CD4-positive, CD25-positive, alpha-beta regulatory T cell (primary cell): ENCODE results near the gene BPIFB4. TPM values are rescaled to one million over a fixed set of nuclear protein-coding genes. Genes with fewer than 3 reads are reported as not detected.

Source experiments
- ATAC-seq, 2 donors: fragments of 150-1000 bp; cut with Tn5 transposase; one replicate each; pipeline ENCODE4 v1.10.0; 2021; ENCODE audit warnings: low read depth in 2 of 2, moderate number of reproducible peaks in 2 of 2, moderate library complexity in 1 of 2
- DNase-seq, 3 donors: peaks; one replicate each; pipeline versions ENCODE4 v3.0.0 to v3.0.0-alpha.2; 2012 to 2022; ENCODE audit warnings: mixed read lengths in 1 of 3
- H3K27ac ChIP-seq: one replicate; pipeline ENCODE4 v1.7.0; 2013; ENCODE audit warnings: mild to moderate bottlenecking, low read length; ENCODE audit not compliant: insufficient read depth, poor library complexity, severe bottlenecking
- H3K27me3 ChIP-seq: one replicate; pipeline ENCODE4 v1.7.0; 2013; ENCODE audit warnings: low read length; ENCODE audit not compliant: control insufficient read depth, insufficient read depth
- H3K36me3 ChIP-seq: one replicate; pipeline ENCODE4 v1.7.0; 2013; ENCODE audit warnings: mild to moderate bottlenecking, low read length, moderate library complexity; ENCODE audit not compliant: control insufficient read depth, insufficient read depth
- H3K4me1 ChIP-seq: 2 replicates; pipeline ENCODE4 v1.7.0; 2013; ENCODE audit warnings: mild to moderate bottlenecking, low read length; ENCODE audit not compliant: insufficient read depth, control insufficient read depth, poor library complexity, severe bottlenecking
- H3K4me3 ChIP-seq: one replicate; pipeline ENCODE4 v1.7.0; 2013; ENCODE audit warnings: low read depth, mild to moderate bottlenecking, low read length, moderate library complexity
- H3K9me3 ChIP-seq, 2 experiments: 1 replicate in 1 of 2; 2 replicates in 1 of 2; pipeline ENCODE4 v1.7.0; 2013; ENCODE audit warnings: low read length in 2 of 2, mild to moderate bottlenecking in 1 of 2, moderate library complexity in 1 of 2; ENCODE audit not compliant: control insufficient read depth in 2 of 2
- H3K27ac Mint-ChIP-seq, 3 donors: one replicate each; pipeline ENCODE4 v1.8.0; 2020 to 2022; ENCODE audit warnings: mild to moderate bottlenecking in 3 of 3, mixed read lengths in 3 of 3, moderate library complexity in 2 of 3
- H3K27me3 Mint-ChIP-seq: one replicate; pipeline ENCODE4 v1.8.0; 2022; ENCODE audit warnings: mild to moderate bottlenecking, mixed read lengths
- H3K36me3 Mint-ChIP-seq: one replicate; pipeline ENCODE4 v1.8.0; 2020; ENCODE audit warnings: mixed read lengths
- H3K4me1 Mint-ChIP-seq, 4 donors: one replicate each; pipeline ENCODE4 v1.8.0; 2020 to 2022; ENCODE audit warnings: mixed read lengths in 4 of 4, mild to moderate bottlenecking in 1 of 4
- H3K4me3 Mint-ChIP-seq, 4 donors: one replicate each; pipeline ENCODE4 v1.8.0; 2020 to 2022; ENCODE audit warnings: mild to moderate bottlenecking in 4 of 4, mixed read lengths in 4 of 4, moderate library complexity in 3 of 4
- H3K9me3 Mint-ChIP-seq, 7 donors: one replicate each; pipeline ENCODE4 v1.8.0; 2020 to 2022; ENCODE audit warnings: mixed read lengths in 7 of 7, mild to moderate bottlenecking in 3 of 7, moderate library complexity in 2 of 7
- polyA plus RNA-seq, 4 donors: library from polyadenylated mRNA; unstranded; fragments of 300-500 nt; fragmentation: Illumina TruSeq; gene quantifications; one replicate each; pipeline ENCODE4 v1.2.3, GENCODE V29; 2021
- total RNA-seq: library from RNA; stranded (reverse); gene quantifications from one replicate; pipeline ENCODE4 v1.2.3, GENCODE V29; 2022

Gene BPIFB4
- total and polyA plus RNA-seq, 5 donors from 2014 or later, result not detected

DNA sequence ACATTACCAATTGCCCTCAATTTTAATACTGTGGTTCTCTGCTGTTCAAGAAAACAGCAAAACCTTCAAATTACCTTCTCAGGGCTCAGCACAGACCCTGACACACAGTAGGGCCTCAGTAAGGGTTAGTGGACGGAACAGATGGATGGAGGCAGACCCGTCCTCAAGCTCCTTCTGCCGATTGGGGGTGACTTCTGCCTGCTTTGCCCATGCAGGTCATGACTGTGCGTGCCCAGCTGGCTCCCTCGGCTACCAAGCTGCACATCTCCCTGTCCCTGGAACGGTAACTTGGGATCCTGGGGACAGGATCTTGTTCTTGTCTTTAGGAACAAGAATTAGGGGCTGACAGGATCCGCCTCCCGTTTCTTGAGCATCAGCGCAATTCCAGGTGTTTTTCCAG, 9.8 kb upstream of the BPIFB4 start:
- DNase-seq (no peak), ATAC-seq (no peak)
- Mint-ChIP-seq H3K36me3 (no peaks in the 10 kb centered on the region), H3K9me3 (no peaks in the 10 kb centered on the region), H3K4me3 (no peak overlapping the region), H3K27ac (peak overlapping the region in 1 of 3 donors; percentile 73), H3K4me1 (peaks cover 0 to 25% (median 9%) of the 10 kb centered on the region in 4 donors), H3K27me3 (no peaks in the 10 kb centered on the region)
- H3K27ac ChIP-seq, result no peak overlapping the region
- no peaks in the 10 kb centered on the region for H3K9me3 ChIP-seq
- H3K27me3 ChIP-seq, result no peaks in the 10 kb centered on the region
- H3K4me3 ChIP-seq, result no peak overlapping the region
- no peaks in the 10 kb centered on the region for H3K4me1 ChIP-seq
- no peaks in the 10 kb centered on the region for H3K36me3 ChIP-seq

DNA sequence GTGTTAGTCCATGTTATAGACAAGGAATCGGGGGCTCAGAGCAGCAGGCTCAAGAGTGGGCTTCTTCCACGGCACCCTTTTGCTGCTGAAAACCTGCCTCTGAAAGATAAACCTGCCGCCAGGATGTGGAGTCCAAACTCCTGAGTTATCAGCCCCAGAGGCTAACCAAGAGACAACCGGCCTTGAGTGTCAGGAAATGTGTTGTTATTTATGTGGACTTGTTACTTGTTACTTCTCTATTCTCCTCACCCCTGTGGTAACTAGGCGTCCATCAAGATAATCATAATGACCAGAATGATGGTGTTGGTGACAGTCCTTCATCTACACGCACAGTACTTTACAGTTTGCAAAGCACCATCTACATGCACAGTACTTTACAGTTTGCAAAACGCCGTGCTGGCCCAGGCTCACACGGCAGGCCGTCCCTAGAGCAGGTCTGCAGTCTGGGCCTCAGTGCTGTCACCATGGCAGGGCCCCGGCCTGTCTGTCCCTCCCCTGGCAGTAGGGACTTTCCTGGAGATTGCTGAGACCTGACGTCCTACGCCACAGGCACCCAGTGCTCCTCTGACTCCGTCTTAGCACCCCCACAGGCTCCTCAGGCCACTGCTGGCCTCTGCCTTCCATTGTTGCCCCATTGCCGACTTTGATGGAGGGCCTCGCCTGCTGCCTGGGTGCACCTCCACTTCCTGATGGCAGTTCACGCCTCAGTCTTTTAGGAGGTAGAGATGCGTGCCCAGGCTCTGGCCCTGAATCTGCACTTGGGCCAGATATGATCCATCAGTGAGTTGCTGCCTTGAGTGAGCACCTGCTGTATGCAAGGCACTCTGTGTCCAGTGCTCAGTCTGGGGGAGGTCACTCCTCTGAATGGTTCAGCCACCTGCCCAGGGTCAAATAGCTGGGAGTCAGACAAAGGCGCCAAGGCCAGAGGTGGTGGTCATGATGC, 9.1 kb upstream of the BPIFB4 start:
- no peaks in the 10 kb centered on the region for H3K27me3 Mint-ChIP-seq
- no peak for DNase-seq
- no peak overlapping the region for H3K27ac Mint-ChIP-seq
- H3K27ac ChIP-seq, result no peak overlapping the region
- ATAC-seq, result no peak
- no peak overlapping the region for H3K4me3 Mint-ChIP-seq
- H3K36me3 Mint-ChIP-seq, result no peaks in the 10 kb centered on the region
- no peaks in the 10 kb centered on the region for H3K9me3 ChIP-seq
- H3K36me3 ChIP-seq, result no peaks in the 10 kb centered on the region
- H3K4me1 ChIP-seq, result no peaks in the 10 kb centered on the region
- H3K4me3 ChIP-seq, result no peak overlapping the region
- H3K9me3 Mint-ChIP-seq, result no peaks in the 10 kb centered on the region
- no peaks in the 10 kb centered on the region for H3K27me3 ChIP-seq
- H3K4me1 Mint-ChIP-seq, result peaks cover 0 to 22% (median 9%) of the 10 kb centered on the region in 4 donors

DNA sequence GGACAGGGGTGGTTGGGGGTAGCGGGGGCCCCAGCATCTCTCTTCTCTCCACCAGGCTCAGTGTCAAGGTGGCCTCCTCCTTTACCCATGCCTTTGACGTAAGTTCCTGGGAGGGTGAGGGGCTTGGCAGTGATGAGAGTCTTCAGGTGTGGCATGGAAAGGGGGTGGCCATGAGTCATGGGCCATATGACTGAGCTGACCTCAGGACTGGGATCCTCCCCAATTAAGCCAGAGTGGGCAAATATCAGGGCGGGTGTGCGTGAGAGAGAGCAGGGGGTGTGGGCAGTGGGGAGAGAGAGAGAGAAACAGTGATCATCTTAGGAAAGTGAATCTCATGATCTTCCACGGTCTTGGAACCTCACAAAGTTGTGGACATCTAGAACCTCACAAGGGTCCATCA, 8.2 kb upstream of the BPIFB4 start:
- H3K27ac ChIP-seq, result no peak overlapping the region
- Mint-ChIP-seq H3K27ac (no peak overlapping the region), H3K4me1 (peaks cover 0 to 25% (median 9%) of the 10 kb centered on the region in 4 donors), H3K27me3 (no peaks in the 10 kb centered on the region), H3K36me3 (no peaks in the 10 kb centered on the region), H3K4me3 (no peak overlapping the region), H3K9me3 (no peaks in the 10 kb centered on the region)
- H3K4me3 ChIP-seq, result no peak overlapping the region
- H3K4me1 ChIP-seq, result no peaks in the 10 kb centered on the region
- ATAC-seq, result no peak
- no peak for DNase-seq
- H3K27me3 ChIP-seq, result no peaks in the 10 kb centered on the region
- no peaks in the 10 kb centered on the region for H3K9me3 ChIP-seq
- H3K36me3 ChIP-seq, result no peaks in the 10 kb centered on the region

DNA sequence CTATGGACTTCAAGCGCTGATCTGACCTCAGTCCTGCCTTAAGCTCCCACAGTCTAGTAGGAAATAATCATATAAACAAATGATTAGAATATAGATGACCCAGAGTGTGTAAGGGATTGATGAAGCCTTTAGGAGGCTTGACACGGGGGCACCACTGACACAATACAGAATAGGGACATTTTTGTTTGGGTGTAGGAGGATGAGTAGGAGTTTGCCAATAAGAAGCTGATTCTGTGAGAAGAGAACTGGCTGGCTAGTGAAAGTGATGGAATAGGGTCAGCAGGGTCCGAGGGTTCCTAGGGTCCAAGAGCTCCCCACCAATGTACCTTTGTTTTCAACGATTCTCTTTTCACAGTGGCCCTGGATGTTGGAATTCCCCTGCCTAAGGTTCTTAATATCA, 7.1 kb upstream of the BPIFB4 start:
- no peaks in the 10 kb centered on the region for H3K4me1 ChIP-seq
- no peak overlapping the region for H3K4me3 Mint-ChIP-seq
- H3K36me3 Mint-ChIP-seq, result no peaks in the 10 kb centered on the region
- no peaks in the 10 kb centered on the region for H3K9me3 ChIP-seq
- ATAC-seq, result no peak
- H3K27me3 ChIP-seq, result no peaks in the 10 kb centered on the region
- no peak overlapping the region for H3K27ac ChIP-seq
- DNase-seq, result no peak
- H3K27me3 Mint-ChIP-seq, result no peaks in the 10 kb centered on the region
- H3K9me3 Mint-ChIP-seq, result no peaks in the 10 kb centered on the region
- peaks cover 0 to 26% (median 10%) of the 10 kb centered on the region in 4 donors for H3K4me1 Mint-ChIP-seq
- no peaks in the 10 kb centered on the region for H3K36me3 ChIP-seq
- no peak overlapping the region for H3K4me3 ChIP-seq
- H3K27ac Mint-ChIP-seq, result no peak overlapping the region

DNA sequence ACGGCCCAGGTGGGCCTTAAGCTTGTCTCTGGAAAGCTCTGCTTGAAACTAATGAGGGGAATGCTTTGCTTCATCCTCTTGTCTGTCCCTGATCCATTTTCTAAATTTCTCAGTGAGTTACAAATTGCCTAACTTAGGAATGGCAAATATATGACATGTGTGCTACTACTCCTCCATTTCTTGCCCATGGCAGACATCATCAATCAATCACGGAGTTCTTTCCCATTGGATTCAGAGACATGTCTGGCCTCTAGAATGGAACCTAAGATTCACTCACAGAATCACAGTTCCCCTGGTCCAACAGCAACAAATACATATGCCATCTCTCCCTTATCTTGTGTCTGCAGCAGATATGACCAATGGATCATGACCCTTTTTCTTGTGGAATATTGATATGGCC, 6.6 kb upstream of the BPIFB4 start:
- Histone ChIP-seq H3K27ac (no peak overlapping the region), H3K36me3 (no peaks in the 10 kb centered on the region), H3K9me3 (no peaks in the 10 kb centered on the region), H3K4me1 (no peaks in the 10 kb centered on the region), H3K27me3 (no peaks in the 10 kb centered on the region), H3K4me3 (no peak overlapping the region)
- peaks cover 0 to 23% (median 10%) of the 10 kb centered on the region in 4 donors for H3K4me1 Mint-ChIP-seq
- H3K36me3 Mint-ChIP-seq, result no peaks in the 10 kb centered on the region
- H3K27me3 Mint-ChIP-seq, result peaks cover 1% of the 10 kb centered on the region
- ATAC-seq (no peak), DNase-seq (no peak)
- H3K27ac Mint-ChIP-seq, result no peak overlapping the region
- no peak overlapping the region for H3K4me3 Mint-ChIP-seq
- no peaks in the 10 kb centered on the region for H3K9me3 Mint-ChIP-seq

DNA sequence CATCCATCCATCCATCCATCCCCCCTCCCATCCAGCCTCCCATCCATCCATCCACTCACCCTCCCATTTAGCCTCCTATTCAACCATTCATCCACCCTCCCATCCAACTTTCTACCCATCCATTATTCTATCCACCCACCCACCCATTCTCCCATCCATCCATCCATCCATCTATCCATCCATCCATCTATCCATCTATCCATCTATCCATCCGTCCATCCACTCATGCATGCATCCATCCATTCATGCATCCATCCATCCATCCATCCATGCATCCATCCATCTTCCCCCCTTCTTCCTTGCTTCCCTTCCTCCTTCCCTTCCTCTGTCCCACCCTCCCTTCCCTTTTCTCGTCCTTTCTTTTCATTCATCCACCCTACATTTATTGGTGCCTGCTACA, 4.8 kb upstream of the BPIFB4 start:
- Mint-ChIP-seq H3K4me1 (peaks cover 0 to 11% (median 4%) of the 10 kb centered on the region in 4 donors), H3K36me3 (no peaks in the 10 kb centered on the region), H3K27me3 (peaks cover 4% of the 10 kb centered on the region), H3K4me3 (no peak overlapping the region), H3K9me3 (no peaks in the 10 kb centered on the region), H3K27ac (no peak overlapping the region)
- H3K4me3 ChIP-seq, result no peak overlapping the region
- H3K36me3 ChIP-seq, result no peaks in the 10 kb centered on the region
- ATAC-seq, result no peak
- H3K27ac ChIP-seq, result no peak overlapping the region
- H3K4me1 ChIP-seq, result no peaks in the 10 kb centered on the region
- H3K9me3 ChIP-seq, result no peaks in the 10 kb centered on the region
- DNase-seq, result no peak
- H3K27me3 ChIP-seq, result no peaks in the 10 kb centered on the region

DNA sequence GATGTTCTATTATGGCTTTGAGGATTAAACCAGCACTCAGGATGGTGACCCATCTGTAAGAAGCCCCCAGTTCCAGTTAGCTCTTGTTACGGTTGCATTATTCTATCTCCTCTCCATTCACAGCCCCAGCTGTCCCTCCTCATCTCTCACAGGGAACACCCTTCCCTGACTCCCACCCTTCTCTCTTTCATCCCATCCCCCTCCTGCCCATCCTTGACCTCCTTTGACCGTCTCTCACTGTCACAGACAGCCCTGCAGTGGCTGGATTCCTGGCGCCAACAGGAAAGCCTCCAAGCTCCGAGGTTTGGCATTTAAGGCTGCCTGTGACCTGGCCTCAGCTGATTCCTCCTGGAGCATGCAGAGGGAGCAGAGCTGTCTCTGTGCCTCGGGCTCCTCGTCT, 4.2 kb upstream of the BPIFB4 start:
- H3K4me3 ChIP-seq, result no peak overlapping the region
- no peaks in the 10 kb centered on the region for H3K36me3 ChIP-seq
- H3K9me3 Mint-ChIP-seq, result no peaks in the 10 kb centered on the region
- H3K4me1 Mint-ChIP-seq, result peaks cover 0 to 7% (median 3%) of the 10 kb centered on the region in 4 donors
- H3K27ac Mint-ChIP-seq, result no peak overlapping the region
- no peak for DNase-seq
- H3K27ac ChIP-seq, result no peak overlapping the region
- H3K36me3 Mint-ChIP-seq, result no peaks in the 10 kb centered on the region
- no peaks in the 10 kb centered on the region for H3K4me1 ChIP-seq
- no peaks in the 10 kb centered on the region for H3K9me3 ChIP-seq
- H3K27me3 Mint-ChIP-seq, result peaks cover 4% of the 10 kb centered on the region
- H3K27me3 ChIP-seq, result no peaks in the 10 kb centered on the region
- no peak overlapping the region for H3K4me3 Mint-ChIP-seq
- ATAC-seq, result no peak
